CD4-positive, alpha-beta T cell treated with Interleukin-4 for 4 hours (primary cell): ENCODE measurements around the gene PRMT2.
"Not testable (repeated sequence)": the region's sequence is repeated elsewhere in the genome, so short reads cannot be mapped to it uniquely, and the experiment has no call there.

Experiments
- DNase-seq: peaks from one replicate; pipeline ENCODE4 v3.0.0-alpha.2; 2020

PRMT2 gene

GRCh38 chr21:46675595-46676280, 40.3 kb downstream of the PRMT2 start:
- DNase-seq = no peak

- DNase-seq = not testable (repeated sequence)
These were observed 41.1 kb downstream of the PRMT2 start for GRCh38 chr21:46676542-46676941.

- not testable (repeated sequence) for DNase-seq
These were observed 46.1 kb downstream of the PRMT2 start for GRCh38 chr21:46681593-46681992.

- not testable (repeated sequence) for DNase-seq
These were observed 63.2 kb downstream of the PRMT2 start for GRCh38 chr21:46698652-46699051.

GRCh38 chr21:46699104-46699503, 63.6 kb downstream of the PRMT2 start:
- not testable (repeated sequence) for DNase-seq
